GM23248 (cell line): ENCODE data around the gene SDHD. TPM values are rescaled to one million over a fixed set of nuclear protein-coding genes. Genes with fewer than 3 reads are reported as not detected.

Experiments
- DNase-seq: peaks from one replicate; pipeline ENCODE4 v3.0.0-alpha.2; 2015
- H2AFZ ChIP-seq: fragments of 200-600 bp; sonication (generic); 2 replicates; pipeline ENCODE4 v1.6.1; 2016; ENCODE audit warnings: antibody characterized with exemption
- H3F3A ChIP-seq: fragments of 200-600 bp; sonication (generic); 2 replicates; pipeline ENCODE4 v1.6.1; 2016; ENCODE audit warnings: mild to moderate bottlenecking, antibody characterized with exemption, mixed run types; ENCODE audit not compliant: insufficient read depth
- H3K27ac ChIP-seq: fragments of 200-600 bp; sonication (generic); 2 replicates; pipeline ENCODE4 v1.5.1; 2016; ENCODE audit warnings: mild to moderate bottlenecking
- H3K27me3 ChIP-seq: fragments of 200-600 bp; sonication (generic); replicated peaks from 2 replicates; pipeline ENCODE4 v1.6.1; 2016; ENCODE audit warnings: mild to moderate bottlenecking; ENCODE audit not compliant: insufficient read depth
- H3K36me3 ChIP-seq: fragments of 200-600 bp; sonication (generic); 2 replicates; pipeline ENCODE4 v1.6.1; 2016; ENCODE audit warnings: low read depth, mild to moderate bottlenecking
- H3K4me1 ChIP-seq: fragments of 200-600 bp; sonication (generic); 2 replicates; pipeline ENCODE4 v1.6.1; 2016; ENCODE audit warnings: mild to moderate bottlenecking; ENCODE audit not compliant: insufficient read depth
- H3K4me2 ChIP-seq: fragments of 200-600 bp; sonication (generic); one replicate; pipeline ENCODE4 v1.6.1; 2016; ENCODE audit warnings: mild to moderate bottlenecking; ENCODE audit not compliant: unreplicated experiment
- H3K4me3 ChIP-seq: fragments of 200-600 bp; sonication (generic); 2 replicates; pipeline ENCODE4 v1.5.1; 2016; ENCODE audit warnings: mild to moderate bottlenecking
- H3K79me2 ChIP-seq: fragments of 200-600 bp; sonication (generic); 2 replicates; pipeline ENCODE4 v1.6.1; 2016; ENCODE audit warnings: mild to moderate bottlenecking; ENCODE audit not compliant: insufficient read depth
- H3K9ac ChIP-seq: fragments of 200-600 bp; sonication (generic); 2 replicates; pipeline ENCODE4 v1.6.1; 2016; ENCODE audit warnings: mild to moderate bottlenecking
- H3K9me2 ChIP-seq: fragments of 200-600 bp; sonication (generic); 2 replicates; pipeline ENCODE4 v1.6.1; 2016; ENCODE audit warnings: mixed run types, mild to moderate bottlenecking, moderate library complexity; ENCODE audit not compliant: insufficient read depth
- H3K9me3 ChIP-seq: fragments of 200-600 bp; sonication (generic); one replicate; pipeline ENCODE4 v1.6.1; 2017; ENCODE audit warnings: low read depth
- H4K20me1 ChIP-seq: fragments of 200-600 bp; sonication (generic); 2 replicates; pipeline ENCODE4 v1.6.0; 2016; ENCODE audit not compliant: insufficient read depth
- EZH2 ChIP-seq: fragments of 200-600 bp; sonication (generic); IDR thresholded peaks from 2 replicates; pipeline ENCODE4 v1.6.1; 2018; ENCODE audit warnings: antibody characterized with exemption, mild to moderate bottlenecking; ENCODE audit not compliant: insufficient read depth, poor library complexity, severe bottlenecking
- EZH2phosphoT487 ChIP-seq: fragments of 200-600 bp; sonication (generic); IDR thresholded peaks from 2 replicates; pipeline ENCODE4 v1.6.1; 2018; ENCODE audit warnings: antibody characterized with exemption, moderate library complexity, mild to moderate bottlenecking, low read depth; ENCODE audit not compliant: insufficient read depth
- WGBS, 2 experiments: methylation state at CpG; one replicate each; pipeline ENCODE4 v1.1.6; 2015 to 2017; ENCODE audit warnings: low lambda C conversion rate in 2 of 2, low coverage in 1 of 2; ENCODE audit errors: missing lambda C conversion rate in 2 of 2; 5-methylcytosine and 5-hydroxymethylcytosine counted together
- in situ Hi-C: fragments of 300-500 bp; cut with MboI; formaldehyde crosslinking; loops from 2 replicates; pipeline ENCODE4 v1.15.0; 2020
- polyA plus RNA-seq: library from polyadenylated mRNA; unstranded; fragments of >200 nt; fragmentation: Nextera tagmentation; extraction: Ambion mirVana; gene quantifications from 2 replicates; pipeline ENCODE4 v1.2.1, GENCODE V29; 2016
- total RNA-seq: library from RNA; depleted of rRNA; stranded (reverse); fragments of >200 nt; shearing (Covaris generic); gene quantifications from 2 replicates; pipeline ENCODE4 v1.2.3, GENCODE V29; 2014; rRNA removed

The SDHD gene
- total and polyA plus RNA-seq, 2 experiments from 2014 or later, result 108 to 186 TPM

- Histone ChIP-seq H3K9ac (no peak overlapping the region), H2AFZ (no peak overlapping the region), H3K9me2 (no peaks in the 10 kb centered on the region), H4K20me1 (no peaks in the 10 kb centered on the region), H3K27me3 (no peaks in the 10 kb centered on the region), H3K36me3 (no peaks in the 10 kb centered on the region), H3K4me1 (peaks cover 10% of the 10 kb centered on the region), H3K27ac (no peak overlapping the region), H3K79me2 (no peaks in the 10 kb centered on the region), H3K4me3 (no peak overlapping the region), H3F3A (peaks cover 9% of the 10 kb centered on the region; the same call in 1 of the 2 replicates), H3K9me3 (no peaks in the 10 kb centered on the region), H3K4me2 (no peak overlapping the region)
- in situ Hi-C loops, result no loop called here
- 82 to 86% methylated on average over 5 of the region's 5 CpGs for WGBS, 2 experiments
- no peak for TF ChIP-seq EZH2
- TF ChIP-seq EZH2phosphoT487, result no peak
- DNase-seq, result no peak
Measured at GRCh38 chr11:112129656-112130055, 43.0 kb downstream of the SDHD start.

GRCh38 chr11:112132737-112133136 lies 46.1 kb downstream of the SDHD start:
- 68 to 75% methylated on average over 2 of the region's 2 CpGs for WGBS, 2 experiments
- no peaks in the 10 kb centered on the region for H3K79me2 ChIP-seq
- no peak for DNase-seq

GRCh38 chr11:112134473-112134872 lies 47.8 kb downstream of the SDHD start:
- in situ Hi-C loops, result no loop called here
- H3K4me2 ChIP-seq, result no peak overlapping the region
- no peaks in the 10 kb centered on the region for H3F3A ChIP-seq
- no peak overlapping the region for H3K4me3 ChIP-seq
- H3K4me1 ChIP-seq, result no peaks in the 10 kb centered on the region
- WGBS, 2 experiments, result 80 to 88% methylated on average over 3 of the region's 4 CpGs
- H3K79me2 ChIP-seq, result no peaks in the 10 kb centered on the region
- no peaks in the 10 kb centered on the region for H3K36me3 ChIP-seq
- TF ChIP-seq EZH2 (no peak), EZH2phosphoT487 (no peak)
- no peaks in the 10 kb centered on the region for H3K9me3 ChIP-seq
- no peaks in the 10 kb centered on the region for H3K27me3 ChIP-seq
- DNase-seq, result no peak
- no peak overlapping the region for H3K27ac ChIP-seq
- no peak overlapping the region for H3K9ac ChIP-seq
- no peak overlapping the region for H2AFZ ChIP-seq
- H3K9me2 ChIP-seq, result no peaks in the 10 kb centered on the region
- no peaks in the 10 kb centered on the region for H4K20me1 ChIP-seq

More at GRCh38 chr11:112132737-112133136, 46.1 kb downstream of the SDHD start:
- no peaks in the 10 kb centered on the region for H3K27me3 ChIP-seq
- peaks cover 10% of the 10 kb centered on the region for H3K4me1 ChIP-seq
- no peak overlapping the region for H3K27ac ChIP-seq
- H3K9me2 ChIP-seq, result no peaks in the 10 kb centered on the region
- H3K4me3 ChIP-seq, result no peak overlapping the region
- in situ Hi-C loops, result no loop called here
- no peaks in the 10 kb centered on the region for H3K36me3 ChIP-seq
- no peaks in the 10 kb centered on the region for H4K20me1 ChIP-seq
- peaks cover 9% of the 10 kb centered on the region; the same call in 1 of the 2 replicates for H3F3A ChIP-seq
- no peak overlapping the region for H3K4me2 ChIP-seq
- H3K9me3 ChIP-seq, result no peaks in the 10 kb centered on the region
- H2AFZ ChIP-seq, result no peak overlapping the region
- TF ChIP-seq EZH2phosphoT487 (no peak), EZH2 (no peak)
- no peak overlapping the region for H3K9ac ChIP-seq

- H3K4me3 ChIP-seq, result no peak overlapping the region
- TF ChIP-seq EZH2phosphoT487 (no peak), EZH2 (no peak)
- H3K27me3 ChIP-seq, result no peaks in the 10 kb centered on the region
- WGBS, 2 experiments, result 92 to 95% methylated on average over 3 of the region's 3 CpGs
- H4K20me1 ChIP-seq, result no peaks in the 10 kb centered on the region
- H3F3A ChIP-seq, result no peaks in the 10 kb centered on the region
- H3K36me3 ChIP-seq, result peaks cover 30% of the 10 kb centered on the region
- no peak overlapping the region for H2AFZ ChIP-seq
- no peaks in the 10 kb centered on the region for H3K4me1 ChIP-seq
- no peak overlapping the region for H3K9ac ChIP-seq
- H3K4me2 ChIP-seq, result no peak overlapping the region
- no peak for DNase-seq
- in situ Hi-C loops, result no loop called here
- H3K27ac ChIP-seq, result no peak overlapping the region
- H3K79me2 ChIP-seq, result no peaks in the 10 kb centered on the region
- H3K9me2 ChIP-seq, result no peaks in the 10 kb centered on the region
- no peaks in the 10 kb centered on the region for H3K9me3 ChIP-seq
Measured at GRCh38 chr11:112143597-112143996, 56.9 kb downstream of the SDHD start.

Other genes with a start within 250 kb of the SDHD start
- gene ALG9, start 215.3 kb upstream of the SDHD start, total RNA-seq, result 36.3 and 42.4 TPM in 2 replicates
- 24.5 and 24.7 TPM in 2 replicates for gene ALG9, start 215.3 kb upstream of the SDHD start, polyA plus RNA-seq
- 1.4 and 2.2 TPM in 2 replicates for gene FDXACB1, start 207.7 kb upstream of the SDHD start, total RNA-seq
- gene FDXACB1, start 207.7 kb upstream of the SDHD start, polyA plus RNA-seq, result 2.1 TPM in 2 replicates
- 7.6 and 9.9 TPM in 2 replicates for gene CFAP68, start 207.3 kb upstream of the SDHD start, total RNA-seq
- 20.2 and 23.8 TPM in 2 replicates for gene CFAP68, start 207.3 kb upstream of the SDHD start, polyA plus RNA-seq
- 91.0 and 104 TPM in 2 replicates for gene CRYAB, start 175.1 kb upstream of the SDHD start, total RNA-seq
- gene CRYAB, start 175.1 kb upstream of the SDHD start, polyA plus RNA-seq, result 454 and 455 TPM in 2 replicates
- gene HSPB2, start 174.1 kb upstream of the SDHD start, total RNA-seq, result 0.38 and 1.2 TPM in 2 replicates
- gene HSPB2, start 174.1 kb upstream of the SDHD start, polyA plus RNA-seq, result 7.5 and 8.4 TPM in 2 replicates
- gene C11orf52, start 168.0 kb upstream of the SDHD start, total RNA-seq, result 2.1 and 3.5 TPM in 2 replicates
- gene C11orf52, start 168.0 kb upstream of the SDHD start, polyA plus RNA-seq, result 0.78 and 1.2 TPM in 2 replicates
- 22.7 and 22.9 TPM in 2 replicates for gene DIXDC1, start 149.5 kb upstream of the SDHD start, total RNA-seq
- 10.4 and 10.8 TPM in 2 replicates for gene DIXDC1, start 149.5 kb upstream of the SDHD start, polyA plus RNA-seq
- gene DLAT, start 61.5 kb upstream of the SDHD start, total RNA-seq, result 32.3 and 35.7 TPM in 2 replicates
- gene DLAT, start 61.5 kb upstream of the SDHD start, polyA plus RNA-seq, result 33.4 and 36.0 TPM in 2 replicates
- 0.86 and 1.0 TPM in 2 replicates for gene PIH1D2, start 12.9 kb upstream of the SDHD start, total RNA-seq
- gene PIH1D2, start 12.9 kb upstream of the SDHD start, polyA plus RNA-seq, result 2.2 and 2.3 TPM in 2 replicates
- 20.6 and 39.4 TPM in 2 replicates for gene NKAPD1, start 12.6 kb upstream of the SDHD start, total RNA-seq
- gene NKAPD1, start 12.6 kb upstream of the SDHD start, polyA plus RNA-seq, result 26.1 and 28.1 TPM in 2 replicates
- gene TIMM8B, start 117 bp upstream of the SDHD start, total RNA-seq, result 27.1 and 33.8 TPM in 2 replicates
- 103 and 106 TPM in 2 replicates for gene TIMM8B, start 117 bp upstream of the SDHD start, polyA plus RNA-seq
- 58.8 and 62.9 TPM in 2 replicates for gene IL18, start 77.2 kb downstream of the SDHD start, total RNA-seq
- 48.8 and 51.9 TPM in 2 replicates for gene IL18, start 77.2 kb downstream of the SDHD start, polyA plus RNA-seq
- gene TEX12, start 80.5 kb downstream of the SDHD start, total RNA-seq, result 0.51 and 2.2 TPM in 2 replicates
- not detected in 2 replicates for gene TEX12, start 80.5 kb downstream of the SDHD start, polyA plus RNA-seq
- gene BCO2, start 88.6 kb downstream of the SDHD start, total RNA-seq, result not detected in 2 replicates
- 0.25 and 0.83 TPM in 2 replicates for gene BCO2, start 88.6 kb downstream of the SDHD start, polyA plus RNA-seq
- 33.9 and 36.5 TPM in 2 replicates for gene PTS, start 139.6 kb downstream of the SDHD start, total RNA-seq
- gene PTS, start 139.6 kb downstream of the SDHD start, polyA plus RNA-seq, result 100 and 108 TPM in 2 replicates
- not detected in 2 replicates for gene PLET1, start 174.0 kb downstream of the SDHD start, total RNA-seq
- gene PLET1, start 174.0 kb downstream of the SDHD start, polyA plus RNA-seq, result not detected in 2 replicates